A549 treated with Hydrocortisone at 1 μM for 4 hours (cell line): Measurements from ENCODE around the gene OR4A5. TPM values are rescaled to one million over a fixed set of nuclear protein-coding genes. Genes with fewer than 3 reads are reported as not detected.

ENCODE experiments used
- total RNA-seq: library from RNA; stranded (reverse); fragments of 200-300 nt; extraction: Qiagen RNA extraction; gene quantifications from 5 replicates; pipeline ENCODE4 v1.2.3, GENCODE V29; 2022

The OR4A5 gene
- total RNA-seq, result not detected in 5 replicates

GRCh38 chr11:54706532-54706931 lies at the start of gene OR4A5:
Gene OR4A5, plus strand, starts transcription at chr11:54706832. Its CDS starts 53 bp downstream, at chr11:54706885.

Other genes starting within 250 kb of the OR4A5 start
- gene OR4C46, start 102.8 kb upstream of the OR4A5 start, total RNA-seq, result not detected in 5 replicates